Astrocyte of the spinal cord (primary cell): Measurements from ENCODE around the gene CASZ1.

Source experiments
- DNase-seq: peaks from one replicate; pipeline ENCODE4 v3.0.0; 2011; ENCODE audit warnings: low read depth, low spot score
- H3K4me3 ChIP-seq: 2 replicates; pipeline ENCODE4 v1.5.1; 2011; ENCODE audit warnings: low read depth, mild to moderate bottlenecking, low read length, moderate library complexity
- CTCF ChIP-seq: IDR thresholded peaks from 2 replicates; pipeline ENCODE4 v1.5.1; 2012; ENCODE audit warnings: low read depth, mild to moderate bottlenecking, low read length, inconsistent platforms
- in situ Hi-C: cut with HindIII; loops from 2 replicates; pipeline ENCODE4 v1.10.0; 2017; ENCODE audit warnings: low sequenced_read_pairs

CASZ1 gene

GRCh38 chr1:10830961-10831668, 34.7 kb upstream of the CASZ1 start:
- no peak overlapping the region for H3K4me3 ChIP-seq
- TF ChIP-seq CTCF: no peak
- no peak for DNase-seq
- in situ Hi-C loops: no loop called here

- DNase-seq: no peak
- in situ Hi-C loops: no loop called here
- no peak for TF ChIP-seq CTCF
- H3K4me3 ChIP-seq: no peak overlapping the region
Measured at GRCh38 chr1:10829965-10830515, 33.6 kb upstream of the CASZ1 start.

- no peak overlapping the region for H3K4me3 ChIP-seq
- no peak for DNase-seq
- no peak for TF ChIP-seq CTCF
- in situ Hi-C loops: no loop called here
Measured at GRCh38 chr1:10829067-10829818, 32.8 kb upstream of the CASZ1 start.

GRCh38 chr1:10827377-10828333, 31.2 kb upstream of the CASZ1 start:
- no peak overlapping the region for H3K4me3 ChIP-seq
- no peak for TF ChIP-seq CTCF
- DNase-seq: no peak
- in situ Hi-C loops: no loop called here

- TF ChIP-seq CTCF: no peak
- in situ Hi-C loops: no loop called here
- no peak for DNase-seq
- no peak overlapping the region for H3K4me3 ChIP-seq
Measured at GRCh38 chr1:10825592-10825991, 29.1 kb upstream of the CASZ1 start.

GRCh38 chr1:10824821-10825540, 28.5 kb upstream of the CASZ1 start:
- in situ Hi-C loops: no loop called here
- DNase-seq: peak; percentile 25
- no peak for TF ChIP-seq CTCF
- H3K4me3 ChIP-seq: no peak overlapping the region
